GM19238 (cell line): ENCODE measurements around the gene MBTPS1.

Source experiments
- DNase-seq: peaks from one replicate; pipeline ENCODE4 v3.0.0; 2011; ENCODE audit warnings: low spot score; ENCODE audit not compliant: insufficient read length

MBTPS1 gene

GRCh38 chr16:84053237-84053636, 63.5 kb downstream of the MBTPS1 start:
- no peak for DNase-seq

DNA sequence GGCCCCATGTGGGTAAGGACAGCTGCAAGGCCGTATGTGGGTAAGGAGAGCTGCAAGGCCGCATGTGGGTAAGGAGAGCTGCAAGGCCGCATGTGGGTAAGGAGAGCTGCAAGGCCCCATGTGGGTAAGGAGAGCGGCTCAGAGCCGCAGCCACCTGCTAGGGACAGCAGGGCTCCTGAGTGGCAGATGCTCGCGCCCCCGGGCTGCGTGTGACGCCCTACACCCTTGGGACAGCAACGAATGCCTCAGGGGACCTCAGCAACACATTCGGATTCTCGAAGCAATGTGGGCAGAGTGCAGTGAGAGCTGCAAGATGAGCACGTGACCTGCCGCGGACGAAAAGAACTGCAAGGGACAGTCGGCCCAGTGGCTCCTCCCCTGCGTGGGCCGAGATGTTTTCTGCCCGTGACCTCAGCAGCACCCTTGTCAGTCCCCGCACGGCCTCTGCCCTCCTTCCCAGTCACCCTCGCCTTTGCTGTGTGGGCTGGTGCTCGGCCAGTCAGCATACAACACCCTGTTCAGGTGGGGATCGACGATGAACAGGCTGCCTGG, 64.6 kb downstream of the MBTPS1 start:
- no peak for DNase-seq

DNA sequence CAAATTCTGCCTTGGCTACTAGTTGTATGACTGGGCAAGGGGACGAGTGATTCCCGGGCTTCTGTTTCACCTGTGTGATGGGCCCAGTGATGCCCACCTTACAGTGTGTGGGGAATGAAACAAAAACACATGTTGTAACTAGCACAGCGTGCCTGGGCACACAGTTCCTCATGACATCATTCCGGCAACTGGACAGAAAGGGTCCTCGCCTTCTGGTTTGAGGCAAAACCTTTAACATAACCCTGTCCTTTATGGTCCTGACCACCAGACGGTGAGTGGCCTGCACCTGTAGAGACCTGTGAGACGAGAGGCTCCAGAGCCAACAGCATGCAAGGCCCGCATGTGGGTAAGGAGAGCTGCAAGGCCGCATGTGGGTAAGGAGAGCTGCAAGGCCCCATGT, 66.4 kb downstream of the MBTPS1 start:
- DNase-seq: no peak

DNA sequence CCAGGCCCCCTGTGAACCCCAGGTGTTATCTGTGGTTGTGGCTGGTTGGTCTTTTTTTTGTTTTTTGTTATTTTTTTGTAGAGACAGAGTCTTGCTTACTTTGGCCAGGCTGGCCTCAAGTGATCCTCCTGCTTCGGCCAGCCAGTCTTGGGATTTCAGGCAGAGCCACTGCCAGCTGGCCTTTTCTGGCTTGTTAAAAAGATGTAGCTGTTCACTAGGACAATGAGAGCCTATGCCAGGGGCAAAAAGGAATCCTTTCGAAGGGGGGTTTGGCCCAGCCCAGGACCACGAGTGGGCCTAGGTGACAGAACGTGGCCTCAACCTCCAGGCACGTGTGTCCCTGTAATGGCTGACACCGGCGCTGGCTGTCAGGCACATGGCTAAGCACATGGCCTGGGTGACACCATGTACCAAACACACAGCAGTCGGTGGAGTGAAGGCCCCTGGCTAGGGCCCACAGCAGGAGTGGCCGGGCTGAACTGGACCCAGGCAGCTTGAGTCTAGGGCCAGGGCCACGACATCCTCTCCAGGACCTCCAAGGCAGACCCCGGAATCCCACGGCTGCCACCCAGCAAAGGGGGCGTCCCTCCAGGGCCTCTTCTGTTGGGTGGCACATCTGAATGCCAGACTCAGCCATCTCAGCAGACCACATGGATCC, 67.2 kb downstream of the MBTPS1 start:
- DNase-seq: no peak

DNA sequence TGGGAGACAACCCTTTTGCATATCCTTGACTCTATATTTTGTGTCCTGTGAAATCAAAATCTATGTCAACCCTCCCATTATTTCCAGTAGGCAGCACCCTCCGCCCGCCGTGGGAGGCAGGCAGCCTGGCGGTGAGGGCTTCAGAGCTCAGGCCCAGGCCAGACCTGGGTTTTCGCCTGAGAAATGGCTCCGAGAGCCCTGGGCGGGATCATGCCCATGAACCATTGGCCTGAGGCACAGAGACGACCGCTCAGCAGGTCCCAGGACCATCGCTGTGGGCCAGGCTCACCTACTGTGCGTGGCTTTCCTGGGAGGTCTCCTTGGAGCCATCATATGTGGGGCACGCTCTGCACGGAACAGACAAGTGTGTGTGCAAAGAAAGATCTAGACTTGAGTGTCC, 67.9 kb downstream of the MBTPS1 start:
- no peak for DNase-seq

DNA sequence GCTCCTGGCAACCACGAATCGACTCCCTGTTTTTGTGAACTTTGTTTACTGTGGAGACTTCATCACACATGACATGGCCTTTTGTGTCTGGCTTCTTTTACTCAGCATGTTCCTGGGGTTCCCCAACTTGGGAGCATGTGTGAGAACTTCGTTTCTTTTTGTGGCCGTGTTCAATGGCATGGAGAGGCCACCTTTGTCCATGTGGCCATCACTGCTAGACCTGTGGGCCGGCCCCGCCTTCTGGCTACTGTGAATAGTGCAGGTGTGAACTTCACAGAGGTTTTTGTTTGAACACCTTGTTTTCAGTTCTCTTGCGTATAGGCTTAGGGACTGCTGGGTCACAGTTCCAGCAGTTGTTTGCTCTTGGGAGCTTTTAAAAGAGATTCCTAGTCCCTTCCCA, 68.5 kb downstream of the MBTPS1 start:
- DNase-seq: no peak

DNA sequence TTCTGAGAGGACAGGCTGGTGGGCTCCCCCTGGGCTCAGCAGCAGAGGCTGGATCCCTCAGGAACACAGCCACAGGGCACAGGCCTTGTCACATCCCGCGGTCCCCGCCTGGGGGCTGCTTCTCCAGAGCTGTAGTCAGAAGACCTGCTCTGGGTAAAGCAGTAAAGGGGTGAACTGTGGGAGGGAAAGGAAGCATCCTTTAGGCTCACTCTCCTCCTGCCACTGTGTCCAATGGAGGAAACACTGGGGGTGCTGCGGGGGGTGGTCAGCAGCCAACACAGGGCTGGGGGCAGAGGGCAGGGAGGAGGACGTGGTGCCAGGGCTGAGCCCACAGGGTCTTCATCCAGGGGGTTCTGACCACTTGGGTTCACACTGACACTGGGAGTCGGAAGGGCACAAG, 69.1 kb downstream of the MBTPS1 start:
- DNase-seq: no peak

DNA sequence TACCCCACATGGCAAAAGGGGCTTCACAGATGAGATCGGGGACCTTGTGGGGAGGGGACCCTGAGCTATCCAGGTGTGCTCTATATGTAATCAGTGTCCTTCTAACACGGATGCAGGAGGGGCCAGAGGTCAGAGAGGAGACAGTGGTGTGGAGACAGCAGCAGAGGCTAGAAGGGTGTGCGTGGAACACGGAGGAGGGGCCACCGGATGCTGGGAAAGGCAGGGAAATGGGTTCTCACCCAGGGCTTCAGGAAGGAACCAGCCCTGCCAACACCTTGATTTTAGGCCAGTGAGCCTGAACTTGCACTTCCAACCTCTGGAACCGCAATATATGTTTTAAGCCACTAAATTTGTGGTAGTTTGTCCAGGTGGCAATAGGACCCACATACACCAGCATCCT, 69.5 kb downstream of the MBTPS1 start:
- DNase-seq: no peak

GRCh38 chr16:84045818-84046470, 70.8 kb downstream of the MBTPS1 start:
- DNase-seq: no peak

GRCh38 chr16:84045001-84045817, 71.5 kb downstream of the MBTPS1 start:
- DNase-seq: no peak

DNA sequence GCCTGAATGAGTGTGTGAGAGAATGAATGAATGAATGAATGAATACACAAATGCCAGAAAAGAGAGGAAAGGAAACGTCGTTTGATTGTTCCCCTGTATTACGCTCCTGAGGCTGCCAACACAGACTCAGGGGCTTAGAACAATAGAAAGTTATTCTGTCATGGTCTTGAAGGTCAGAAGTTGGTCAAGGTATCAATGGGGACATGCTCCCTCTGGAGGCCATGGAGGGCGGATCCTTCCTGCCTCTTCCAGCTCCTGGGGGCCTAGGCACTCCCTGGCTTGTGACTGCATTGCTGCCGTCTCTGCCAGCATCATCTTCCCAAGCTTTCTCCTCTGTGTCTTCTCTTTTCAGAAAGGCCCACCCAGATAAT, 72.6 kb downstream of the MBTPS1 start:
- DNase-seq: no peak

DNA sequence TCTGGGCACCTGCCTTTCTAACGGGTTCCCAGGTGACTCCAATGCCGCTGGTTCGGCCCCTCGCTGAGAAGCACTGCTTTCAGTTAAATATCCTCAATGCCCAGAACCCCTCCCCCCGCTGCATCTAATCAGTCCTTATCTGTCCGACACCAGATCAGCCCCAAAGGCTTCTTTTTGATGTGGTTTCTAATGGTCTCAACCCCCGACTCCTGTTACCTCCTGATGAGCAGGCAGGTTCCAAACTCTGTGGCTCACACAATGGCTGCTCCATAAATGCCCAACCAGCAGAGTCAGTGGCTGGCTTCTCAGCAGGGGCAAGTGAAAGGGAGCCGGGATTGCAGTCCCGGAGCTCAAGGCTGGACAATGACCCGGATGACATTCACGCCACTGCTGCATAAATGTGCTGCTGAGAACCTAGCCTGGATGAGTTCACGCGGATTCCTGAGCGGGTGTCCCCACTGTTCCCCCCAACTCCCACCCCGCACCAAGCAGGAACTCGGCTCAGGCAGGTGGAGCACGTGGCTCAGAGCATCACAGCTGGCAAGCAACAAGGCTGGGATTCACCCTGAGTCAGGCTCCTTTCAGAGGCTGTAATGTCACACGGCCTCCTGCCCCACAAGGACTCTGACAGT, 73.1 kb downstream of the MBTPS1 start:
- DNase-seq: no peak

GRCh38 chr16:84042879-84043485, 73.8 kb downstream of the MBTPS1 start:
- DNase-seq: no peak

DNA sequence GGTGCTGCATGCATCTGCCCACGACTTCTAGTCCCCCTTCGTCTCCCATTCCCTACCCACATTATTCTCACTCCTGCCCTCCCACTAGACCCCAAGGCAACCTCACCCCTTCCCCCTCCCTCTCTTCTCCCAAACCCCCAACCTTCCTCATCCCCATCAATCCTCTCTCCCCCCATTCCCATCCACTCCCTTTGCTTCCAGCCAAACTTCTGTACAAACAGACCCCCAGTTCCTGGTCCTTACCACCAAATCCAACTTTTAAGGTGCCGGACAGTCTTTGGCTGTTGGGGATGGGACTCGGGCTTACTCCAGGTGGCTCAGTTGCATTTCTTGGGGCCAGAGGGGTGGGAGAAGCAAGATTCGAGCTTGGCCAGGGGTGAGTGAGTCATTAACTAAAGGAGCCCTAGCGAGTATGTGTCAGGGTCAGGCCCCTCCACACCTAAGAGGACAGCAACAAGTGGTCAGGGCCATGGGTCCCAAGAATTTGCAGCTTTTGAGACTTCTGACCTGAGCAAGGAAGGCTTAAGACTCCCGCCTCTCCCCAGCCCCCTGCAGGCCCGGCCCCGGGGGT, 74.3 kb downstream of the MBTPS1 start, which contains the start of gene SLC38A8:
Gene SLC38A8 (minus strand): TSS at position 488 of the 571 bp plus-strand sequence. CDS start 638 bp downstream, outside the sequence.
- DNase-seq: no peak

DNA sequence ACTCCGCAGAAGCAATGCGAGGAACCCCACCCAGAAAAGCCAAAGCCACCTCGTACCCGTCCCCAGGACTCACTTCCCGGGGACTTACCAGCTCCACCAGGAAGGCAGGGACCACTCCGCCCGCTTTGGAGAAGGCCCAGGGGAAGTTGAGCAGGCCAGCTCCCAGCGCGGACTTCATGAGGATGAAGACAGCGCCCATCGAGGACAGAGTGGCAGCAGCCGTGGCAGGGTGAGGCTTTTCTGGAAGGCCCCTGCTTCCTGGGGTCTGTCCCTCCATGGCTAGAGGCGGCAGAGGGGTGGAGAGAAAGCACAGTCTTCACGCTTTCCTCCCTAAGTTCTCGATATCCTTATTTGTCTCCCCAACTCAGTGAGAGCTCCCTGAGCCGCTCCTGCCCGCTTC, 74.9 kb downstream of the MBTPS1 start:
- no peak for DNase-seq

- no peak for DNase-seq
Observed at GRCh38 chr16:84040823-84041820, 75.6 kb downstream of the MBTPS1 start.

- DNase-seq: no peak
Observed at GRCh38 chr16:84040226-84040822, 76.4 kb downstream of the MBTPS1 start.

GRCh38 chr16:84039696-84040095, 77.0 kb downstream of the MBTPS1 start:
- no peak for DNase-seq

GRCh38 chr16:84038469-84038868, 78.3 kb downstream of the MBTPS1 start:
- DNase-seq: no peak
